Neural crest cell (in vitro differentiated cells): ENCODE results near the gene FMN1. TPM values are rescaled to one million over a fixed set of nuclear protein-coding genes. Genes with fewer than 3 reads are reported as not detected.

Experiments used
- DNase-seq: peaks from one replicate; pipeline ENCODE4 v3.0.0; 2021; ENCODE audit warnings: low read depth, mixed read lengths, low spot score
- H3K27ac Mint-ChIP-seq: one replicate; pipeline ENCODE4 v1.8.0; 2021; ENCODE audit warnings: mild to moderate bottlenecking, mixed read lengths; ENCODE audit not compliant: unreplicated experiment
- H3K27me3 Mint-ChIP-seq: 2 replicates; pipeline ENCODE4 v1.8.0; 2021; ENCODE audit warnings: low read depth, mild to moderate bottlenecking, mixed read lengths
- H3K36me3 Mint-ChIP-seq: 2 replicates; pipeline ENCODE4 v1.8.0; 2021; ENCODE audit warnings: low read depth, mild to moderate bottlenecking, mixed read lengths
- H3K4me1 Mint-ChIP-seq: 2 replicates; pipeline ENCODE4 v1.8.0; 2021; ENCODE audit warnings: mixed read lengths
- H3K4me3 Mint-ChIP-seq: one replicate; pipeline ENCODE4 v1.8.0; 2021; ENCODE audit warnings: mild to moderate bottlenecking, mixed read lengths
- H3K9me3 Mint-ChIP-seq: 2 replicates; pipeline ENCODE4 v1.8.0; 2021; ENCODE audit warnings: mixed read lengths
- total RNA-seq: library from RNA; stranded (reverse); gene quantifications from 2 replicates; pipeline ENCODE4 v1.2.1, GENCODE V29; 2021
- TF ChIP-seq, protein P1 (sequence below): fragments of 200-600 bp; sonication (generic); conservative IDR thresholded peaks from 2 replicates; pipeline ENCODE4 v1.5.0; 2021; ENCODE audit warnings: antibody characterized with exemption, mild to moderate bottlenecking

FMN1 gene
- total RNA-seq, 1 donor from 2014 or later: 0.70 TPM

DNA sequence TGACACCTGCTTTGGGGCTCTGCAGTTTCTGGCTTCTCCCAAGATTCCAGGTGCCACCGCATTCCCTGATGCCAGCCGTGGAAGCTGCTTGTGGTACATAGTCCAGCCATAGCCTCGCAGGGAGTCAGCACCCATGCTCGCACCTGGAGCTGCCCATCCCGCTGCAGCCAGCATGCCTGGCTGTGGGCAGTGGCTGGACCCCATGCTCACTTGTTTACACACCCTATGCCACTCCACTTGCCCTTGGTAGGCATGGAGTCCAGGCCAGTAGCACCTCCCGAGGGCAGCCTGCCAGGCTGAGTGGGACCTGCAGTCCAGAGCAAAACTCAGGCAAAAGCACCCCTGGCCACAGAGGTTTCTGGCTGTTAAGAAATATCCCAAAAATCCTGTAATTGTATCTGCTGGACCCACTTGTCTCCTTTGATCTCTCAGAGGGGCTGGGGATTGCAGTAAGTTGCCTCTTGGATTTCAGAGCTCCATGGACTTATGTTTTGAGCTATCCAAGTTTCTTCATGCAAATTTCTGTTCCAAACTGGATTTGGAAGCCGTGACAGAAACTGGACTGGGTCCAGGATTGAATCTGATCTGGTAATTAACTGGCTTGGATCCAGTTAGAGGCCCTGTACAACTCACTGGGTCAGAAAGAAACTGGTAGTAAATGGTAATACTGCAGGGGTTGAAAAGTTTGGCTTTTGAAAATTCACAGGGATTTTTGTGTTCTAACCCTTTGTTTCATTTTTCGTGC, 149.3 kb downstream of the FMN1 start:
- no peak for DNase-seq
- Mint-ChIP-seq H3K27ac (no peak overlapping the region), H3K4me3 (no peak overlapping the region), H3K4me1 (no peaks in the 10 kb centered on the region), H3K36me3 (peaks cover 14% of the 10 kb centered on the region), H3K27me3 (no peaks in the 10 kb centered on the region), H3K9me3 (peaks cover 6% of the 10 kb centered on the region)
- TF ChIP-seq, protein P1, sequence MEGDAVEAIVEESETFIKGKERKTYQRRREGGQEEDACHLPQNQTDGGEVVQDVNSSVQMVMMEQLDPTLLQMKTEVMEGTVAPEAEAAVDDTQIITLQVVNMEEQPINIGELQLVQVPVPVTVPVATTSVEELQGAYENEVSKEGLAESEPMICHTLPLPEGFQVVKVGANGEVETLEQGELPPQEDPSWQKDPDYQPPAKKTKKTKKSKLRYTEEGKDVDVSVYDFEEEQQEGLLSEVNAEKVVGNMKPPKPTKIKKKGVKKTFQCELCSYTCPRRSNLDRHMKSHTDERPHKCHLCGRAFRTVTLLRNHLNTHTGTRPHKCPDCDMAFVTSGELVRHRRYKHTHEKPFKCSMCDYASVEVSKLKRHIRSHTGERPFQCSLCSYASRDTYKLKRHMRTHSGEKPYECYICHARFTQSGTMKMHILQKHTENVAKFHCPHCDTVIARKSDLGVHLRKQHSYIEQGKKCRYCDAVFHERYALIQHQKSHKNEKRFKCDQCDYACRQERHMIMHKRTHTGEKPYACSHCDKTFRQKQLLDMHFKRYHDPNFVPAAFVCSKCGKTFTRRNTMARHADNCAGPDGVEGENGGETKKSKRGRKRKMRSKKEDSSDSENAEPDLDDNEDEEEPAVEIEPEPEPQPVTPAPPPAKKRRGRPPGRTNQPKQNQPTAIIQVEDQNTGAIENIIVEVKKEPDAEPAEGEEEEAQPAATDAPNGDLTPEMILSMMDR: no peak

DNA sequence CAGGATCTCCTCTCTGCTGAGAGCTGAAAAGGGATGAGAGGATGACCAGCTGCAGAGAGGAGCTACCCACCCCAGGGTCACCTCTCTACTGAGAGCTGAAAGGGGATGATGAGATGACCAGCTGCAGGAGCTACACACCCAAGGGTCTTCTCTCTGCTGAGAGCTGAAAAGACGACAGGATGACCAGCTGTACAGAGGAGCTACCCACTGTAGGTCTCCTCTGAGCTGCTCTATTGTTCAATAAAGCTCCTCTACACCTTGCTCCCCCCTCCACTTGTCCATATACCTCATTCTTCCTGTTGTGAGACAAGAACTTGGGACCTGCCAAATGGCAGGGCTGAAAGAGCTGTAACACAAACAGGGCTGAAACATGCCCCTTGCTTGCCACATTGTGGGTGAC, 149.9 kb downstream of the FMN1 start:
- no peak overlapping the region for H3K27ac Mint-ChIP-seq
- no peak for DNase-seq
- peaks cover 4% of the 10 kb centered on the region for H3K9me3 Mint-ChIP-seq
- no peaks in the 10 kb centered on the region for H3K27me3 Mint-ChIP-seq
- H3K4me3 Mint-ChIP-seq: no peak overlapping the region
- no peaks in the 10 kb centered on the region for H3K4me1 Mint-ChIP-seq
- peaks cover 12% of the 10 kb centered on the region for H3K36me3 Mint-ChIP-seq
- TF ChIP-seq, protein P1: no peak

DNA sequence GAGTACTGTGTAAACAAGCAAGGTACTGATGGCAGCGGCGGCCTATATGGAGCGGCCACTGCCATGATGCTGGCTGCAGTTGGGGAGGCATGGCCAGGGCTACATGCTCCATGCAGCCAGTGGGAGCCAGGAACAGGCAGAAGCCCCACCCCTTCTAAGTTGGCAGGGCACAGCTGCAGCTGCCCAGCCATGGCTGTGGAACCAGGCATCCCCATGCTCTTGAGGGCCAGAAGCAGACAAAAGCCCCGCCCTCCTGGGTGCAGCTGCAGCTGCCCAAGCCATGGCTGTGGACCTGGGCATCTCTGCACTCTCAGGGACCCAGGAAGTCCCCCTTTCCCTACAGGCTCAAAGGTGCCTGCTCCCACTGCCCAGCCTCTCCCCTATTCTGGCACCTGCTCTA, 150.9 kb downstream of the FMN1 start:
- peaks cover 3% of the 10 kb centered on the region for H3K9me3 Mint-ChIP-seq
- TF ChIP-seq, protein P1: no peak
- H3K36me3 Mint-ChIP-seq: peaks cover 9% of the 10 kb centered on the region
- H3K27ac Mint-ChIP-seq: no peak overlapping the region
- no peak overlapping the region for H3K4me3 Mint-ChIP-seq
- no peaks in the 10 kb centered on the region for H3K27me3 Mint-ChIP-seq
- no peak for DNase-seq
- no peaks in the 10 kb centered on the region for H3K4me1 Mint-ChIP-seq

DNA sequence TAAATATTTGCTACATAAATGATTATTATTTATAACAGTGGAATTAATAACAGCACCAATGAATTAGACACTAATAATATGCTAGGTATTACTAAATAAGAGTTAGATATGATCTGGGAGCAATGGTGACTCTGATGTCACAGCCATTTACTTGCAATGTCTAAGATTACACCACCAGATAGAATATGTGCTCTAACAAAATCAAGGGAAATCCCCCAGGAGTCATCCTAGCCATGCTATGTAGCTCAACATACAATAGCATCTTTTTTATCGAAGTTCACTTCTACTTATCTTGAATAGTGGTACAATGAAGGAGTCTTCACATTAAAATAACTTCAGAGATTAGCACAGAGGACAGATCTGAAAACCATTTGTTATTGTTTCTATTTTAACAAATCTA, 154.0 kb downstream of the FMN1 start:
- no peaks in the 10 kb centered on the region for H3K27me3 Mint-ChIP-seq
- TF ChIP-seq, protein P1: no peak
- no peaks in the 10 kb centered on the region for H3K9me3 Mint-ChIP-seq
- peaks cover 2% of the 10 kb centered on the region for H3K36me3 Mint-ChIP-seq
- DNase-seq: no peak
- H3K4me1 Mint-ChIP-seq: no peaks in the 10 kb centered on the region
- no peak overlapping the region for H3K27ac Mint-ChIP-seq
- H3K4me3 Mint-ChIP-seq: no peak overlapping the region

DNA sequence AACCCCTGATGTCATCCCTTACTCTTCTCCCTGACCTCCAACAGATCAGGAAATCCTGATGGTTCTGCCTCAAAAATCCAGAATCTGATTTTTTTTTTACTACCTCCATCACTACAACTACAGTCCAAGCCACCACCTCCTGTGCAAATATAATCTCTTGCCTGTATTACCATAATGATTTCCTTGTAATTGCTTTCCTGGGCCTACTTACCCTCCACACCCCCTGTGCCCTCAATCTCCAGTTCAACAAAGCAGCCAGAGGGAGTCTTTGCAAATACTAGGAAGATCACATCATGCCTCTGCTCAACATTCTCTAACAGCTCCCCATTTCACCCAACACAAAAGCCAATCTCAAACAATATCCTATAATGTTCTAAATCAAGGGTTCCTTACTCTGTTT, 159.9 kb downstream of the FMN1 start:
- H3K27ac Mint-ChIP-seq: no peak overlapping the region
- no peak for DNase-seq
- H3K4me1 Mint-ChIP-seq: no peaks in the 10 kb centered on the region
- peaks cover 2% of the 10 kb centered on the region for H3K36me3 Mint-ChIP-seq
- H3K9me3 Mint-ChIP-seq: peaks cover 13% of the 10 kb centered on the region
- TF ChIP-seq, protein P1: no peak
- H3K4me3 Mint-ChIP-seq: no peak overlapping the region
- no peaks in the 10 kb centered on the region for H3K27me3 Mint-ChIP-seq
